Endodermal cell (in vitro differentiated cells): ENCODE data around the gene CCDC171. TPM values are rescaled to one million over a fixed set of nuclear protein-coding genes. Genes with fewer than 3 reads are reported as not detected.

ENCODE experiments used
- DNase-seq: peaks from one replicate; pipeline ENCODE4 v3.0.0-alpha.2; 2017
- H3K27ac ChIP-seq: 2 replicates; pipeline ENCODE4 v1.5.1; 2013; ENCODE audit warnings: mild to moderate bottlenecking, low read depth, low read length, moderate library complexity
- H3K27me3 ChIP-seq: 2 replicates; pipeline ENCODE4 v1.6.1; 2013; ENCODE audit warnings: mild to moderate bottlenecking, low read length, moderate library complexity; ENCODE audit not compliant: insufficient read depth, control insufficient read depth, poor library complexity, severe bottlenecking
- H3K36me3 ChIP-seq: 2 replicates; pipeline ENCODE4 v1.7.0; 2013; ENCODE audit warnings: mild to moderate bottlenecking, low read length, moderate library complexity; ENCODE audit not compliant: control insufficient read depth, insufficient read depth
- H3K4me1 ChIP-seq: one replicate; pipeline ENCODE4 v1.7.0; 2013; ENCODE audit warnings: low read length; ENCODE audit not compliant: control insufficient read depth, insufficient read depth
- H3K4me3 ChIP-seq: 2 replicates; pipeline ENCODE4 v1.5.1; 2013; ENCODE audit warnings: mild to moderate bottlenecking, low read length, moderate library complexity
- H3K9ac ChIP-seq: 2 replicates; pipeline ENCODE4 v1.6.1; 2013; ENCODE audit warnings: mild to moderate bottlenecking, low read length, moderate library complexity; ENCODE audit not compliant: poor library complexity, severe bottlenecking; ENCODE audit errors: extremely low read depth
- H3K9me3 ChIP-seq: 2 replicates; pipeline ENCODE4 v1.6.1; 2013; ENCODE audit warnings: mild to moderate bottlenecking, low read length, moderate library complexity; ENCODE audit not compliant: control insufficient read depth
- H3K27ac Mint-ChIP-seq: 2 replicates; pipeline ENCODE4 v1.8.0; 2020; ENCODE audit warnings: mixed read lengths
- H3K27me3 Mint-ChIP-seq: 2 replicates; pipeline ENCODE4 v1.8.0; 2021; ENCODE audit warnings: mild to moderate bottlenecking, mixed read lengths; ENCODE audit not compliant: insufficient read depth
- H3K36me3 Mint-ChIP-seq: 2 replicates; pipeline ENCODE4 v1.8.0; 2020; ENCODE audit warnings: low read depth, mixed read lengths
- H3K4me1 Mint-ChIP-seq: 2 replicates; pipeline ENCODE4 v1.8.0; 2020; ENCODE audit warnings: mixed read lengths
- H3K4me3 Mint-ChIP-seq: 2 replicates; pipeline ENCODE4 v1.8.0; 2020; ENCODE audit warnings: mild to moderate bottlenecking, moderate library complexity, mixed read lengths
- H3K9me3 Mint-ChIP-seq: 2 replicates; pipeline ENCODE4 v1.8.0; 2020; ENCODE audit warnings: mild to moderate bottlenecking, mixed read lengths
- WGBS, 2 experiments: methylation state at CpG; one replicate each; pipeline versions ENCODE4 v1.1.5 to v1.1.7; 2013; ENCODE audit warnings: missing lambda C conversion rate in 2 of 2, mixed read lengths in 1 of 2; ENCODE audit not compliant: insufficient coverage in 1 of 2, insufficient read length in 1 of 2; 5-methylcytosine and 5-hydroxymethylcytosine counted together
- total RNA-seq, 2 donors: library from RNA; stranded (reverse); fragmentation: NEBNext Ultra II Directional in 1 of 2; extraction: Animal tissue kit (Norgen Biotek cat#: 25700) in 1 of 2; gene quantifications; 2 replicates in 1 of 2; 3 replicates in 1 of 2; pipeline ENCODE4 v1.2.1, GENCODE V29; 2021
- TF ChIP-seq, protein P1 (sequence below): fragments of 200-600 bp; sonication (generic); conservative IDR thresholded peaks from 2 replicates; pipeline ENCODE4 v1.5.0; 2021; ENCODE audit warnings: antibody characterized with exemption, mild to moderate bottlenecking

CCDC171 gene
- total RNA-seq, 2 donors from 2014 or later: 6.3 to 6.8 TPM

DNA sequence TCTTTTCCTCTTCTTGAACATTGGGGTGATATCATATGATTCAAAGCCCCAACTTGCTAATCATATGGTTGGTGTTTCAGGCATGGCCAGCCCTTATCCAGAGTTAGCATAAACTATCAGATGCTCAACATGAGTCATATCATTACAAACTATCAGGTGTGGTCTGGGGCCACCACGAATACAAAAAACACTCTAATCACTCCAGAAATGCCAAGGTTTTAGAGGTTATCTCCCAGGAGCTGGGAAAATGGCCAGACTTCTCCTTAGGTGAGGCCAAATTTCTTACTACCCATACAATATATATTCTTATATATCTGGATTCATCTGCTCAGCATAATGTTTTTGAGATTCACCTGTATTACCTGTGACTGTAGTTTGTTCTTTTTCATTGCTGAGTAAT, 210.5 kb downstream of the CCDC171 start:
- WGBS, 2 experiments: 83% methylated on average over 1 of the region's 1 CpG; no CpG with 5 or more reads in 1 of the 2 experiments
- Mint-ChIP-seq H3K4me1 (no peaks in the 10 kb centered on the region), H3K36me3 (no peaks in the 10 kb centered on the region)

DNA sequence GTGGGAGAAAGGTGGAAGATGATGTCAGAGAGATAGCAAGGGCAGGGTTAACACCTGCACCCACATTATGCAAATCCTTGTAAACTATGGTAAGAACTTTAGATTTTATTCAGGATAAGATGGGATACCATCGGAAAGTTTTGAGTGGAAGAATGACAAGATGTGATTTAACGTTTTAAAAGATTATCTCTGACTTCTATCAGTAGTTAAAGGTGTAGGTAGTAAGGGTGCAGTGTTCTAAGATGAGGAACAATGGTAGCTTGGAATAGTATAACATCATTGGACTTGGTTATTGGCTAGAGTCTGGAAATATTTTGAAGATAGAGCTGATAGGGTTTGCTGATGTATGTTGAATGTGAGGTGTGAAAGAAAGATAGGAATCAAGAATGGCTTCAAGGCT, 211.3 kb downstream of the CCDC171 start:
- Mint-ChIP-seq H3K4me1 (no peaks in the 10 kb centered on the region), H3K36me3 (no peaks in the 10 kb centered on the region), H3K4me3 (no peak overlapping the region), H3K27ac (no peak overlapping the region), H3K27me3 (no peaks in the 10 kb centered on the region), H3K9me3 (no peaks in the 10 kb centered on the region)
- no peak overlapping the region for H3K27ac ChIP-seq
- WGBS, 2 experiments: 89 to 100% methylated on average over 2 of the region's 2 CpGs
- TF ChIP-seq, protein P1, sequence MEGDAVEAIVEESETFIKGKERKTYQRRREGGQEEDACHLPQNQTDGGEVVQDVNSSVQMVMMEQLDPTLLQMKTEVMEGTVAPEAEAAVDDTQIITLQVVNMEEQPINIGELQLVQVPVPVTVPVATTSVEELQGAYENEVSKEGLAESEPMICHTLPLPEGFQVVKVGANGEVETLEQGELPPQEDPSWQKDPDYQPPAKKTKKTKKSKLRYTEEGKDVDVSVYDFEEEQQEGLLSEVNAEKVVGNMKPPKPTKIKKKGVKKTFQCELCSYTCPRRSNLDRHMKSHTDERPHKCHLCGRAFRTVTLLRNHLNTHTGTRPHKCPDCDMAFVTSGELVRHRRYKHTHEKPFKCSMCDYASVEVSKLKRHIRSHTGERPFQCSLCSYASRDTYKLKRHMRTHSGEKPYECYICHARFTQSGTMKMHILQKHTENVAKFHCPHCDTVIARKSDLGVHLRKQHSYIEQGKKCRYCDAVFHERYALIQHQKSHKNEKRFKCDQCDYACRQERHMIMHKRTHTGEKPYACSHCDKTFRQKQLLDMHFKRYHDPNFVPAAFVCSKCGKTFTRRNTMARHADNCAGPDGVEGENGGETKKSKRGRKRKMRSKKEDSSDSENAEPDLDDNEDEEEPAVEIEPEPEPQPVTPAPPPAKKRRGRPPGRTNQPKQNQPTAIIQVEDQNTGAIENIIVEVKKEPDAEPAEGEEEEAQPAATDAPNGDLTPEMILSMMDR: no peak
- H3K36me3 ChIP-seq: no peaks in the 10 kb centered on the region
- H3K27me3 ChIP-seq: no peaks in the 10 kb centered on the region
- no peaks in the 10 kb centered on the region for H3K4me1 ChIP-seq
- H3K9me3 ChIP-seq: no peaks in the 10 kb centered on the region
- no peak overlapping the region for H3K4me3 ChIP-seq
- H3K9ac ChIP-seq: no peak overlapping the region
- no peak for DNase-seq

More for the DNA sequence above, 210.5 kb downstream of the CCDC171 start:
- Histone ChIP-seq H3K27ac (no peak overlapping the region), H3K27me3 (no peaks in the 10 kb centered on the region), H3K9ac (no peak overlapping the region), H3K36me3 (no peaks in the 10 kb centered on the region), H3K4me1 (no peaks in the 10 kb centered on the region), H3K4me3 (no peak overlapping the region), H3K9me3 (no peaks in the 10 kb centered on the region)
- Mint-ChIP-seq H3K4me3 (no peak overlapping the region), H3K27me3 (no peaks in the 10 kb centered on the region), H3K9me3 (no peaks in the 10 kb centered on the region), H3K27ac (no peak overlapping the region)
- DNase-seq: no peak
- TF ChIP-seq, protein P1: no peak

DNA sequence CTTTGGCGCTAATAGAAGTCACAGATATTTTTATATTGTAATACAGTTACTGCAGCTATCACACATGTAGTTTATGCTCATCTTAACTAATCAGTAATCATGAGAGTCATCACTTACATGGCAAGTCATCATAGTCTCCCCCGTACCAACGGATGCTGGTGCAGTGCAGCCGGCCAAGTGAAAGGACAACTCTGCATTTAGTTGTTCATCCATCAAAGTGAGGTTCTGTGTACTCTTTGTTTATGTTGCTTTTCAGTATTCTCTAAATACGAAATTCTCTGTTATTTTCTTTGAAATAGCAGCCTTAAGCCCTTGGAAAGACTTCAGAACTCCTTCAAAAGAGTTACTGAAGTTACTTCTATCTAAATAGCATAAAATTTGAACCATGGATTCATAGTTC, 216.7 kb downstream of the CCDC171 start:
- TF ChIP-seq, protein P1: no peak
- Histone ChIP-seq H3K27ac (no peak overlapping the region), H3K4me1 (no peaks in the 10 kb centered on the region), H3K4me3 (no peak overlapping the region), H3K27me3 (no peaks in the 10 kb centered on the region), H3K9ac (no peak overlapping the region), H3K9me3 (no peaks in the 10 kb centered on the region), H3K36me3 (no peaks in the 10 kb centered on the region)
- WGBS, 2 experiments: 60 to 75% methylated on average over 1 to 5 of the region's 5 CpGs
- Mint-ChIP-seq H3K4me1 (no peaks in the 10 kb centered on the region), H3K27me3 (no peaks in the 10 kb centered on the region), H3K36me3 (no peaks in the 10 kb centered on the region), H3K9me3 (no peaks in the 10 kb centered on the region), H3K27ac (no peak overlapping the region), H3K4me3 (no peak overlapping the region)
- no peak for DNase-seq
